Kasumi-1 (cell line): ENCODE measurements around the gene PHYHD1.
"Not testable (repeated sequence)": the region's sequence is repeated elsewhere in the genome, so short reads cannot be mapped to it uniquely, and the experiment has no call there.

Source experiments
- DNase-seq, 2 experiments: peaks; one replicate each; lab custom pipeline; 2025; lab: John Stamatoyannopoulos, UW

The PHYHD1 gene

DNA sequence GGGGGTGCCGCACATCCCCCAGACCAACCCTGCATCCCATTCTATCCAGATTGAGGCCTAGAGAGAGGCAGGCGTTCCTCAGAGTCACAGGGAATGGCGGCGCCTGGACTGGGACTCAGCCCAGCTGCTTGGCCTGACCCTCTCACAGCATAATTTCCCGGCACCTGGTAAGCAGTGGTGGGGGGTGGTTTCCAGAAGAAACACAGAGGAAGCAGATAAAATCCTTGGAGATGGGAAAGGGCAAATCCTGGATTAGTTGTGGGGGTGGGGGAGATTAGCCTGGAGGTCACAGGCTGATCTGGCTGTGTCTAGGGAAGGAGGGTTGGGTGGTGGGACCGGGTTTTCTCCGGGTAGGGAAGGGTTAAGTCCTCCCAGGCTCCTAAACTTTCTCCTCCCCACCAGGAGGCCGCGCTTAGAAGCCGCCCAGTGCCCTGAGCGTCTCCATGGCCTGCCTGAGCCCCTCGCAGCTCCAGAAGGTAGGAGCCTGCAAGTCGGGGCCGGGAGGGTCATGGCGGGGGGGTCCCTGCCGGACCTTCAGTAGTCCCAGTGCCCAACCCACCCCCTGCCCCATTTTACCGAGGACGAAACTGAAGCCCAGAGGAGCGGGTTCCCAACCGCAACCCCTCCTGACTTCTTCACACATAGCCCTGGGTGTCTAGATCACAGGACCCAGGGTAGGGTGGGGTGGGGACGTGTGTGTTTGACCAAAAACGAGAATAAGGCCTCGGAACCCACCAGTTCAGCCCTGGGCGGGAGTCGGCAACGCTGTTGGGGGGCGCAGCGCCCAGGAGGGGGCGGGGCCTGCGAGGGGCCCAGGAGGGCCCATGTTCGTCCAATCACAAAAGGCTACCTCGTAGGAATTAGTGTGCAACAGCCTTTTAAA lies 1.3 kb downstream of the PHYHD1 start:
- no peak for DNase-seq

DNA sequence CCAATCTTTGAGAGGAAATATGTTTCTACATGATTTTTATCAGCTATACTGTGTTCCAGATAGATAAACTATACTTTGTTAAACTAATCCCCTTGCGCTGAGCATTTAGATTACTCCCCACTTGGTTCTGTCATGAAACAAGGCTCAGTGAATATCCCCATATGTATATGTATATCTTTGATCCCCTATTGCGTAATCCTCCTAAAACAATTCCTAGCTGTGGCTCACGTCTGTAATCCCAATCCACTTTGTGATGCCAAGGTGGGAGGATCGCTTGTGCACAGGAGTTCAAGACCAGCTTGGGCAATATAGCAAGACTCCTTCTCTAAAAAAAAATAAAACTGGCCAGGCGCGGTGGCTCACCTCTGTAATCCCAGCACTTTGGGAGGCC lies 2.7 kb downstream of the PHYHD1 start:
- no peak for DNase-seq

DNA sequence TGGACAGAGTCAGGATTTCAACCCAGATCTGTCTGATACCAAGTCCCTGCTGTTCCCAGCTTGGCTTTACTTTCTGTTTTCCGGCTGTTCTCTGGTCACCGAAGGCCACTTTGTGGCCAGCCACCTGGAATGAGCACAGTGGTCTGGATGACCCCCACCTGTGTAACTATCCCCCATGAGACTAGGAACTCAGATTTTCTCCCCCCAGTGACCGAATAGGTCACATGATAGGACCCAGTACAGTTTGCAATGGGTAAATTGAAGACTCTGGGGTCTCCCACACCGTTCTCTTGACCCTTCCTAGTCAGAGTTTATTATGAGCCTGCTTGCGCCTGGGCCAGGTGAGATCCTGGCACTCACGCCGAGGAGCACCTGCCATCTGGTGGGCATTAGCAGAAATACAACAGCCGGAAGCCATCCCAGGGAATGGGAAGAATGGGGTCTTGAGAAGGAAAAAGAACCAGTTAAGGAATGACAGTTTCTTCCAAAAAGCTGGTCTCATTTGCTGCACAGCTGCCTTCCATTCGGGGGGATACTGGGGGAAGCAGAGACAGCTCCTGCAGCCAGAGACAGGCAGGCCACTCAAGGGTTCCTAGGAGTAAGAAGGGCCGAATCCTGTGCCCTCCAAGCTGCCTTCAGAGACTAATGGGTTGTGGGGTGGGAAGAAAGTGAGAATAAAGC lies 7.1 kb downstream of the PHYHD1 start:
- DNase-seq, result peak in 1 of 2 experiments; percentile 16

DNA sequence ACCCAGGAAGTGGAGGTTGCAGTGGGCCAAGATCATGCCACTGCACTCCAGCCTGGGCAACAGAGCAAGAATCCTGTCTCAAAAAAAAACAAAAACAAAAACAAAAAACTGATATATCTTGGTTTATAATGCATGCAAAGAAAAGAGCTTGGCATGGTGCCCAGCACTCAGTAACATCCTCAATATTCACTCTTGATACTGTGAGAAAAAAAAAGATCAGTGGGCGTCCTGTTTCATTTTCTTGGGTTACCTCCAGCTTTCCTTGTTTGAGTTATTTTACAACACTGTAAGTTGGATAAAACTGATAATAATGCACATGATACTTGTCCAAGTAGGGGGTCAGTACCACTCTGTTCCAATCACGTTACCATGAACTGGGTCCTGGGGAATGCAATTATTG lies 7.8 kb downstream of the PHYHD1 start:
- DNase-seq, result no peak

DNA sequence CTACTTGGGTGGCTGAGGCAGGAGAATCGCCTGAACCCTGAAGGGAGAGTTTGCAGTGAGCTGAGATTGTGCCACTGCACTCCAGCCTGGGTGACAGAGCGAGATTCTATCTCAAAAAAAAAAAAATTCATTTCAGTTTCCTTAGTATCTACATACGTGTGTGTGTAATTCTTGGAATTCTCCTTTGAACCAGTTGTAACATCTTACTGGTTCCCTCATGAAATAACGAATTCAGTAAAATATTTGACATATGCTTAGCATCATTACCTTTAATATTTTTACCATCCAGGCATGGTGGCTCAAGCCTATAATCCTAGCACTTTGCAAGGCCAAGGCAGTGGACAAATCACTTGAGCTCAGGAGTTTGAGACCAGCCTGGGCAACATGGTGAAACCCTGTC lies 8.8 kb downstream of the PHYHD1 start:
- DNase-seq, result no peak

DNA sequence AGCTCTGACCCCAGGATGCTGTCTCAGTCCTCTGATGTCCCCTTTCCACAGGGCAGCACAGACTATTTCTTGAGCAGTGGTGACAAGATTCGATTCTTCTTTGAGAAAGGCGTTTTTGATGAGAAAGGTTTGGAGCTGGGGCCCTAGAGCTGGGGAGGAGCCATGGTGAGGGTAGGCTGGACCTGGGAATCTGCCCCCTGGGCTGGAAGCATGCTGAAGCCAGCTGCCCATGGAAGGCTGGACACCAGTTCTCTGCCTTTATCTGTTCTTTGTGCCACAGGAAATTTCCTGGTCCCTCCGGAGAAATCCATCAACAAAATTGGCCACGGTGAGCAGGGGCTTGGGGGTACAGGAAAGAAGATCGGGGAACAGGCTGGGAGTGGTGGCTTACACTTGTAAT lies 12.9 kb downstream of the PHYHD1 start:
- no peak for DNase-seq

DNA sequence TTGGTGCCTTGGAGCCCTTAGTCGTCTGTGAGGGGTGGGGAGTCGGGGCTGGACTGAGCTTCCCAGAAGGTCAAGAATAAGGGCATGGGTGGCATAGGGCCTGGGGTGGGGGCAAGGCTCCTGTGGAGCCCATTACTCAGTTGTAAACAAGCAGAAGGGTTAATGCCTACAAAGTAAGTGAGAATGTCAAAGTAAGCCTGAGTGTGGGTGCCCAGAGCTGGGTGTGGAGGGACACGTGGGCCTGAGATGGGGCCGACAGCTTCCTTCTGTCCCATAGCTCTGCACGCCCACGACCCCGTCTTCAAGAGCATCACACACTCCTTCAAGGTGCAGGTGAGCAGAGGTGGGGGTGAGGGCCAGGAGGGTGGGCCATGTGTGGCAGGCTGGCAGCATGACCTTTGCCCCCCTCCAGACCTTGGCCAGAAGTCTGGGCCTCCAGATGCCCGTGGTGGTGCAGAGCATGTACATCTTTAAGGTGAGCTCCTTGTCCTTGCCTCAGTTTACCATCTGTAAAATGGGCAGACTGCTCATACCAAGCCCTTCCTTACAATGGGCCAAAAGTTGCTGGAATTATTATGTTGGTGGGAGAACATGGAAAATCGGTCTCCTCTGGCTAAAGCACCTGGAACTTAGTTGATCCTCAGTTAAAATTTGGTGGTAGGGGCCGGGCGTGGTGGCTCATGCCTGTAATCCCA lies 15.5 kb downstream of the PHYHD1 start:
- no peak for DNase-seq

DNA sequence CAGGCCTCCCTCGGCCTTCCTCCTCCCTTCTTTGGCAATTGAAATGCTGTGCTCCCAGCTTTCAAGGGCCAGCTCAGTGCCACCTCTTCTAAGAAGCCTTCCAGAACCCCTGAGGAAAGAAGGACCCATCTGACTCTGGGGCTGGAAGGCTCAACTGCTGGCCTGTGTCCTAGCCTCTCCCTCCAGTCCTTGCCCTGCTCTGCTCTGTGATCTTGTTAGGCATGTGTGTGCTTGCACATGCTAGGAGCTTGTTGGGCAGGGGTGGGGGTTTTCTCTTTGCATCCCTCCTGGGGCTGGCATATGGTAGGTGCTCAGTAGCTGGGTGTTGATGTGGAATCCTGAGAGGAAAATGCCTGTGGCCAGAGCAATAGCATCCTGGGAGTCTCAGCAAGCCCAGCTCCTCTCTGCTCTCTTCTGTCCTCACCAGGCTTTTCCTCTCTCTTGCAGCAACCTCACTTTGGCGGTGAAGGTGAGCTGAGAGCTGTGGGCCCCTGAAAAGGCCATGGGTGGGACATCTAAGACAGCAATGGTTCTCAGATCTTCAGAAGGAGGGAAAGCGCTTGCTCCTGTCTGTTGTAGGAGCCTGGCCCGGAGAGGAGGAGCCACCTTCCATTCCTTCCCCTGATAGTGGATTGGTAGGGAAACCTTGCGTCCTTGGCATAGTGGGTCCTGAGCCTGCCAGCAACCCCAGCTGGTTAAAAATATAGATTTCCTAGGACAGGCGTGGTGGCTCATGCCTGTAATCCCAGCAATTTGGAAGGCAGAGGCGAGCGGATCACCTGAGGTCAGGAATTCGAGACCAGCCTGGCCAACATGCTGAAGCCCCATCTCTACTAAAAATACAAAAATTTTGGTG lies 16.8 kb downstream of the PHYHD1 start:
- no peak for DNase-seq

DNA sequence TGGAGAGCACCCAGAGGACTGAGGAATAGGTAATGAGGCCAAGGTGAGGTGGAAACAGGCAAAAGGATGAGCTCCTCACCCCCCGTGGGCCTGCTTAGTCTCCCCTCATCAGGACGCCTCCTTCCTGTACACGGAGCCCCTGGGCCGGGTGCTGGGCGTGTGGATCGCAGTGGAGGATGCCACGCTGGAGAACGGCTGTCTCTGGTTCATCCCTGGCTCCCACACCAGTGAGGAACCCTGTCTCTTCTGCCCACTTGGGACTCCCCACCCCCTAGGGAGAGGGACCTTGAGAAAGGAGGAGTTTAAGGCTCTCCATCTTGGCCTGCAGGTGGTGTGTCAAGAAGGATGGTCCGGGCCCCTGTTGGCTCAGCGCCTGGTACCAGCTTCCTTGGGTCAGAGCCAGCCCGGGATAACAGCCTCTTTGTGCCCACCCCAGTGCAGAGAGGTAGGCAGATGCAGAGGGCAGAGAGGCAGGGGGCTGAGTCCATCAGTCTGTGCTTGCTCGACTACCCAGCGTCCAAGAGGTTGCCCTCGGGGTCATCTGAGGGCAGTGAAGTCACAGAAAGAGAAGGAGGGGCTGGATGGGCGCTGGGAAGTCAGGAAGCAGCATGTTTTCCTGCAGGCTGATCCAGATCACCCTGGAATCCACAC lies 19.6 kb downstream of the PHYHD1 start:
- DNase-seq, result no peak

DNA sequence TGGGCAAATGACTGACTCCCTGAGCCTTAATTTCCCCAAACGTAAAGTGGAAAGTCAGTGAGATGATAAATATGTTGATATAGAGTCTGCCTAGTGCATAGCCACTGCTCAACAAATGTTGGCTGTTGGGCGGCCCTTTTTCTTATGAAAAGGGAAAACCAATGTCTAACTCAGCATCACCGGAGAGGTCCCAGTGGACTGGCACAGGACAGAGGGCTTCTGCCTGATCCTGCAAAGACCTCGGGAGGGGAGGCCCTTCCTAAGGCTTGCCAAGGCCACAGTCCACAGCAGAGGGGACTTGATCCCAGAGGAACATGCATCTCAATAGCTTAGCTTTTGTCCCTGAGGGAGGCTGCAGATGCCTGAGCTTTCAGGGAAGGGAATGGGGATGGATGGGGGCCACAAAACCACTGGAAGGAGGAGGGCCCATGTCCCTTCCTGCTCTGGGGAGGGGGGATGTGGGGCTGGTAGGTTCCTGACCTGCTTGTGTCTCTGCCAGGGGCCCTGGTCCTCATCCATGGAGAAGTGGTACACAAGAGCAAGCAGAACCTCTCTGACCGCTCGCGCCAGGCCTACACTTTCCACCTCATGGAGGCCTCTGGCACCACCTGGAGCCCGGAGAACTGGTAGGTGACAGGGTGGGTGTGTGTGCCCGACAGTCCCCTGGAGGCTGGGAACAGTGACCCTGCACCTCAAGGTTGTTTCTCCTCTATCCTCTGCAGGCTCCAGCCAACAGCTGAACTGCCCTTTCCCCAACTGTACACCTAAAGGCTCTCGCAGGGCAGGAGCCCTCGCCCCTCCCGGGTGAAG lies 20.4 kb downstream of the PHYHD1 start:
- no peak for DNase-seq

DNA sequence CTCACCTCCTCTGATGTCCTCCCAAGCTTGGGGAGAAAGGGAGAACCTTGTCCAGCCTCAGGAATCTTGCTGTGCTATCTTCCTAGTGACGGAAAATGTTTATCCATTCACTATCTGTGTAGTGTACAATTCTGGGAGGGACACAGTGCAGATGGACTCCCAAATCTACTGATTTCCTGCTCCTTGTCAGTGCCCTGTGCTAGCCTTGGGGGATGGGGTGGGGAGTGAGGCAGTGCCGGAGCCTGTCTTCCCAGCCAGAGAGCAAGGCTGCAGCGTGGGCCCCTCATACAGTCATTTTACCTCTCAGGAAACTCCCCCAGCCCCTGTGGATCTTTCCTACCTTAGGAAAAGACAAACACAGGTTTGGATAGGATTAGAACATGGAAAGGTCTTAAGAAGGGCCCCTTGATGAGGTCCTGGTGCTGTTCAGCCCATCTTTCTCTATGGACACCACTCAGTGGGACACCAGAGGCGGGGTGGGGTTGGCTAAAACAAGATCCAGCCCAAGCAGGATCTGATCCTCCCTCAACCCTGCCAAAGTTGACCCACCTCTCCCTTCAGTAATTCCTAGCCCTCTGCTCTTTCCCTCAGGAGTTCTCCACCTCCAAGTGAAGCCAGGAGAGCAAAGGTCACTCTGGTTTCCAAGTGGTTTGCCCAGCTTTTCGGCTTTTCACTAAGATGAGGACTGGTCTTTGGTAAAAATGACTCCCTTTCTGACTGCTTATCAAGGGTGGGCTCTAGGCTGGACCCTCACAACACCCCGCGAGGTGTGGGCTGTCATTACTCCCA lies 23.2 kb downstream of the PHYHD1 start:
- DNase-seq, result no peak

DNA sequence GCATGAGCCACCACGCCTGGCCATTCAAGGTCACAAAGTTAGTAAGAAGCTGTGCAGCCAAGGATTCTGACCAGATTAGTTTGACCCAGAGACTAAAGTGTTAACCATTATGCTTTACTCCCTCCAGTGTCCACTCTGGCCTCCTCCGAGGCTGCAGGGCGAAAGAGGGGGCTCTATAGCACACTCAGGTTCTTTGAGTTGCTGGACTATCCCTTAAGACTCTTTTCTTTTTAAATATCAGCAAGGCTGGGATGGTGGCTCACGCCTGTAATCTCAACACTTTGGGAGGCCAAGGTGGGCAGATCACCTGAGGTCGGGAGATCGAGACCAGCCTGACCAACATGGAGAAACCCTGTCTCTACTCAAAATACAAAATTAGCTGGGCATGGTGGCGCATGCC lies 24.2 kb downstream of the PHYHD1 start:
- not testable (repeated sequence) for DNase-seq

DNA sequence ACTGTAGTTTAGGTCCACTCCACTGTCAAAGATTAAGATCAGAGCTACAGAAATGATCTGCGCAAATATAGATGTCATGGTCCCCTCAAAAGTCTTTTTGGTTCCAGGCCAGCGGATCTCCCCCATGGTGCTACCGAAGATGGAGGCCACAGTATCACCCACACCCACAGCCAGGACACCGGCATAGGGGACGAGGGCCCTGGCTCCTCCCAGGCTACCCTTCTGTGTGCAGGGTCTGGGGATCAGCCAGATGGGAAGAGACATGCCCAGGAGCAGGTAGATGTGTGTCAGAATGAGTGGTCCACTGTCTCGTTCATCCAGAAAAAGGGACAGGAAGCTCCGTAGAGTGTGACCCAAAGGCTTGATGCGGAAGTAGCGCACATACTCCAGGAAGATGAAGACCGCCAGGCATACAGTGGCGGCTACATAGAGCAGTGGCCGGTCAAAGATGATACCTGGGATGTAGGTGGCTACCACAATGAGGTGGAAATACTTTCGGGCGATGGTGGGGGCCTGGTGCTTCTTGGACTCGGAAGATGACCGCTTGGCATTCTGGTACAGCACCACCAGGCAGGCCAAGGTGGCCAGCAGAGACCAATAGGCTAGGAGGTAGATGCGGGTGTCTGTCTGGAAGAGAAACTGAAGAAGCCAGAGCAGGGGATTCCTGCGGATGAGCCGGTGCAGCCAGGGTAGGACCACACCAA lies 25.2 kb downstream of the PHYHD1 start:
- no peak for DNase-seq

DNA sequence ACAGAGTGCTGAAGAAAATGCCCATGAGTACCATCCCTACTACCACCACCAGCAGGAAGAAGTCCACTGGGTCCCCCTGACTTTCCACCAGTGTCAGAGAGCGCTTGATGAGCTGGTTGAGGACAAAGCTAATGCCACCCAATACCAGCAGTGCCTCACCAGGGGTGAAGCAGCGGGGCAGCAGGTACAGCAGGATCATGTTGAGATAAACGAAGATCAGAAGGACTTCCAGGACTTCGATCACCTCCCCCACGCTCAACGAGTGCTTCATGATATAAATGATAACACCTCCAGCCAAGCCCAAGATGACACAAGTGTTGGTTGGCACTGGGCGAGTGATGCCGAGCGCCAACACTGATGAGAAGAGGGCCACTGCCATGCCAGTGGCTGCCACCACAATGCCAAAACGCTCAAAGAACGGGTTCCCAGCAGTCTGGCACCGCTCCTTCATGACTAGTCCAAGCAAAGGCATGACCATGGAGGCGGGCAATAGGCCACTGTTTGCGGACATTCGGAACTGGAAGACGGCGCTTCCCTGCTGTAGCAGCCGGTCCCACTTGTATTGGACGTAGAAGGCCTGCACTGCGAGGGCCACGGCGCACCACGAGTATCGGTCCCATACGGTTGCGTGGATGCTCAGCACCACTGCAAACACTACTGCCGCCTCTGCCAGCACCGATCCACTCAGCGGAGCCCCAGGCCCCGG lies 25.9 kb downstream of the PHYHD1 start:
- no peak for DNase-seq

DNA sequence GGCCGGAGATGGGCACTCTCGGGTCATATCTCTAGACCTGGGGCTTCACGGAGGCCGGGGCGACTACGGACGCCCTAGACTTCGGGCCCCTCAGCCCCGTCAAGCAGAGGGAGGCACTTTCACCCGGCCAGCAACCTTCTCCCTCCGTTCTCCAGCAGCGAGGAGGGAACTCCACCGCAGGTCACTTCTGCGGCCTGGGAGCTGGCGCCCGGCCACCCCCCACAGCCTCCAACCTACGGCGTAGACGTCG lies 26.4 kb downstream of the PHYHD1 start:
- no peak for DNase-seq

DNA sequence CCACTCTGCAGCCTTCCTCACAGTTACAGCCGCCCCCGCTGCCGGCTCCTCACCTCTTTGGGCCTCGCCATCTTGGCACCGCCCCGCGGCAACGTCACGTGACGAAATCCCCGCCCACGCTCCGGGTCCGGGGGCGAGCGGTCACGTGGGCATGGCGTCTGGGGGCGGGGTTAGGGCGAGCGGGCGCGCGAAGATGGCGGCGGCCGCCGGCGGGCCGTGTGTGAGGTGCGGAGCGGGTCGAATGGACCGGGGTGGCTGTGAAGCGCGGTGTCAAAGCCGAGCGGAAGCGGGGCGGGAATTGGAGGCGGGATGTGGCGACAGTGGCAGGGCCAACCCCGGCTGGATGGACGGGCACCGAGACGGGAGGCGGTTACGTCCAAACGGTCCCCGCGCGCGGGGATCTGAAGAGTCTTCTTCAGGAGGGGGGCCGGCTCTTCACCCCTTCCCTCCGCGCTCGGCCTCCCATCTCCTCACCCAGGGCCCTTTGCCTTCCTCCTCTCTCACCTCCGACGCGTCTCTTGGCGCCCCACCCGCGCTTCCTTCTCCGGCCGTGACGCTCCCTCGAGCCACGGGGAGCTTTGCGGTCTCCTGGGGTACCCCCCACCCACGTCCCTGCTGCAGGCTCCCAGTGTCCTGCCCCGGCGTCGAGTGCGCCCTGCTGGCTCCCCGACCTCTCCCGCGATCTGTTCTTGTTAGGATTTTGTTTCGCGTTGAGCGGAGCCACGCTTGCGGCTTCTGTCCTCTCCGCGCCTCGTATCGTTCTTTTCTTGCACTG lies 26.9 kb downstream of the PHYHD1 start, which contains the start of the genes DOLK and NUP188:
Gene DOLK (minus strand): TSS at position 77 of the 775 bp plus-strand sequence. CDS start 300 bp downstream, outside the sequence.
Gene NUP188 (plus strand): TSS at position 173 of the 775 bp plus-strand sequence. CDS start 21 bp downstream, at position 194.
- peak; percentile 74 to 79 for DNase-seq

DNA sequence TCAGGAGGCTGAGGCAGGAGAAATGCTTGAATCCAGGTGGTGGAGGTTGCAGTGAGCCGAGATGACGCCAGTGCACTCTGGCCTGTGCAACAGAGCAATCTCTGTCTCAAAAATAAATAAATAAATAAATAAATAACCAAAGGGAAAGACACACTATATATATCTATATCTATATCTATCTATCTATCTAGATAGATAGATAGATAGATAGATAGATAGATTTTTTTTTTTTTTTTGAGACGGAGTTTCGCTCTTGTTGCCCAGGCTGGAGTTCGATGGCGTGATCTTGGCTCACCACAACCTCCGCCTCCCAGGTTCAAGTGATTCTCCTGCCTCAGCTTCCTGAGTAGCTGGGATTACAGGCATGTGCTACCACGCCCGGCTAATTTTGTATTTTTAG lies 40.6 kb downstream of the PHYHD1 start:
- not testable (repeated sequence) for DNase-seq

DNA sequence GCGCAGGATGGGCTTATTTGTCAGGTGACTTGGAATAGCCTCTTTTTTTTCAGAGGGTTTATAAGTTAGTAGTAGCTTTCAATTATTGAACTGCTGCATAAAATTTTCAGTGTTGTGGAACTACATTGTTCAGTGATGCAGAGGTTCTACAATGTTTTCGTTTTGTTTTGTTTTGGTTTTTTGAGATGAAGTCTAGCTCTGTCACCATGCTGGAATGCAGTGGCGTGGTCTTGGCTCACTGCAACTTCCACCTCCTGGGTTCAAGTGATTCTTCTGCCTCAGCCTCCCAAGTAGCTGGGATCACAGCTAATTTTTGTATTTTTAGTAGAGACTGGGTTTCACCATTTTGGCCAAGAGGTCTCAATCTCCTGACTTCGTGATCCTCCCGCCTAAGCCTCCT lies 48.7 kb downstream of the PHYHD1 start:
- DNase-seq, result no peak
